ENCODE measurements around the gene ZNF480.

- TF ChIP-seq POLR2AphosphoS5 (IDR thresholded peaks at IDR 0.05; ENCODE audit: borderline replicate concordance, low read depth, low read length), result no peak
- no peak for TF ChIP-seq EZH2 (IDR thresholded peaks at IDR 0.05)
- no peak for TF ChIP-seq FOXP2 (optimal IDR thresholded peaks at IDR 0.05; ENCODE audit: control extremely low read depth, extremely low read length, insufficient read depth)
These were observed 814 bp downstream of the ZNF480 start for GRCh38 chr19:52297601-52298364.
